ENCODE measurements around the gene SLC39A11. TPM values are rescaled to one million over a fixed set of nuclear protein-coding genes. Genes with fewer than 3 reads are reported as not detected.
A peak's percentile ranks its signal among the peaks of the same experiment; 100 is the strongest.

SLC39A11 gene
- total RNA-seq, 1 experiment from 2014 or later, result 46.4 TPM

- ChIA-PET CTCF (interaction anchor here (0.7 kb wide), 1 partner anchor 101 kb away, joined by 3 read pairs; no protein-coding TSS in a partner anchor), RAD21 (ENCODE audit: low non-redundant PET in 1 of 2, low total read pairs in 2 of 2, uncharacterized antibody in 2 of 2, unreplicated experiment in 2 of 2) (no interaction called here), POLR2A (no interaction called here)
- H3K27ac ChIP-seq (ENCODE audit: low read depth, low read length), result no peak overlapping the region
- H3K9ac ChIP-seq (ENCODE audit: low read length), result no peak overlapping the region
- no peaks in the 10 kb centered on the region for H3K27me3 ChIP-seq (ENCODE audit: insufficient read depth, low read length)
- H3K36me3 ChIP-seq (ENCODE audit: control insufficient read depth in 1 of 2, insufficient read depth in 2 of 2, low read length in 2 of 2), result no peaks in the 10 kb centered on the region
- H3K4me1 ChIP-seq (ENCODE audit: control insufficient read depth in 1 of 2, insufficient read depth in 2 of 2, low read length in 2 of 2), result peaks cover 0 to 5% of the 10 kb centered on the region in 2 experiments; a peak in 1 of 4 replicates
- intact Hi-C loops (cut with micrococcal nuclease), result no loop called here
- no peak overlapping the region for H3K4me3 ChIP-seq (replicated peaks in 1 of 2; ENCODE audit: low read depth in 1 of 2, low read length in 2 of 2)
- H2AFZ ChIP-seq (ENCODE audit: low read depth, low read length, poor library complexity, severe bottlenecking), result no peak overlapping the region
- H3K4me2 ChIP-seq (ENCODE audit: low read length), result no peak overlapping the region
- no peaks in the 10 kb centered on the region for H4K20me1 ChIP-seq (ENCODE audit: insufficient read depth)
- H3K9me3 ChIP-seq (ENCODE audit: control insufficient read depth in 1 of 2, insufficient read depth in 1 of 2, low read depth in 1 of 2, low read length in 2 of 2), result no peaks in the 10 kb centered on the region
- H3K9me2 ChIP-seq (ENCODE audit: insufficient read depth), result no peaks in the 10 kb centered on the region
- no peak for DNase-seq (ENCODE audit: low read depth, low spot score)
- no peak for ATAC-seq
- no TSS peak for BruUV-seq (replicated peaks)
- no peaks in the 10 kb centered on the region for H3K79me2 ChIP-seq (ENCODE audit: insufficient read depth, low read length)
- TF ChIP-seq, protein P1, sequence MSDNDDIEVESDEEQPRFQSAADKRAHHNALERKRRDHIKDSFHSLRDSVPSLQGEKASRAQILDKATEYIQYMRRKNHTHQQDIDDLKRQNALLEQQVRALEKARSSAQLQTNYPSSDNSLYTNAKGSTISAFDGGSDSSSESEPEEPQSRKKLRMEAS (IDR thresholded peaks at IDR 0.05), result no peak
- TF ChIP-seq SP1 (IDR thresholded peaks at IDR 0.05; ENCODE audit: low read depth) (no peak), ZNF274 (IDR thresholded peaks at IDR 0.05; ENCODE audit: low read depth, low read length) (no peak), YY1 (IDR thresholded peaks at IDR 0.05; ENCODE audit: extremely low read depth, insufficient replicate concordance, low read depth, low read length) (no peak), TCF7L2 (IDR thresholded peaks at IDR 0.05; ENCODE audit: borderline replicate concordance, extremely low read depth, insufficient read depth, insufficient read length) (no peak), CBX3 (IDR thresholded peaks at IDR 0.05; ENCODE audit: low read depth) (no peak)
These were observed 36.0 kb upstream of the SLC39A11 start for GRCh38 chr17:73128496-73128895.

- Histone ChIP-seq H2AFZ (ENCODE audit: low read depth, low read length, poor library complexity, severe bottlenecking) (no peak overlapping the region), H3K9me3 (ENCODE audit: control insufficient read depth in 1 of 2, insufficient read depth in 1 of 2, low read depth in 1 of 2, low read length in 2 of 2) (no peaks in the 10 kb centered on the region), H3K79me2 (ENCODE audit: insufficient read depth, low read length) (no peaks in the 10 kb centered on the region), H3K9ac (ENCODE audit: low read length) (no peak overlapping the region), H4K20me1 (ENCODE audit: insufficient read depth) (no peaks in the 10 kb centered on the region), H3K4me2 (ENCODE audit: low read length) (no peak overlapping the region), H3K4me1 (ENCODE audit: control insufficient read depth in 1 of 2, insufficient read depth in 2 of 2, low read length in 2 of 2) (peaks cover 0 to 5% of the 10 kb centered on the region in 2 experiments; a peak in 1 of 4 replicates), H3K36me3 (ENCODE audit: control insufficient read depth in 1 of 2, insufficient read depth in 2 of 2, low read length in 2 of 2) (no peaks in the 10 kb centered on the region), H3K27ac (ENCODE audit: low read depth, low read length) (no peak overlapping the region), H3K9me2 (ENCODE audit: insufficient read depth) (no peaks in the 10 kb centered on the region), H3K27me3 (ENCODE audit: insufficient read depth, low read length) (no peaks in the 10 kb centered on the region), H3K4me3 (replicated peaks in 1 of 2; ENCODE audit: low read depth in 1 of 2, low read length in 2 of 2) (no peak overlapping the region)
- ChIA-PET CTCF (interaction anchor here (1.2 to 1.4 kb wide), 2 partner anchors 8 to 141 kb away, joined by 4 read pairs; no protein-coding TSS in a partner anchor), POLR2A (interaction anchor here (0.7 kb wide), 1 partner anchor 69 kb away, joined by 4 read pairs; no protein-coding TSS in a partner anchor), RAD21 (ENCODE audit: low non-redundant PET in 1 of 2, low total read pairs in 2 of 2, uncharacterized antibody in 2 of 2, unreplicated experiment in 2 of 2) (no interaction called here)
- intact Hi-C loops (cut with micrococcal nuclease), result no loop called here
- DNase-seq (ENCODE audit: low read depth, low spot score), result no peak
- TF ChIP-seq, protein P1 (IDR thresholded peaks at IDR 0.05), result no peak
- TF ChIP-seq, protein P2, sequence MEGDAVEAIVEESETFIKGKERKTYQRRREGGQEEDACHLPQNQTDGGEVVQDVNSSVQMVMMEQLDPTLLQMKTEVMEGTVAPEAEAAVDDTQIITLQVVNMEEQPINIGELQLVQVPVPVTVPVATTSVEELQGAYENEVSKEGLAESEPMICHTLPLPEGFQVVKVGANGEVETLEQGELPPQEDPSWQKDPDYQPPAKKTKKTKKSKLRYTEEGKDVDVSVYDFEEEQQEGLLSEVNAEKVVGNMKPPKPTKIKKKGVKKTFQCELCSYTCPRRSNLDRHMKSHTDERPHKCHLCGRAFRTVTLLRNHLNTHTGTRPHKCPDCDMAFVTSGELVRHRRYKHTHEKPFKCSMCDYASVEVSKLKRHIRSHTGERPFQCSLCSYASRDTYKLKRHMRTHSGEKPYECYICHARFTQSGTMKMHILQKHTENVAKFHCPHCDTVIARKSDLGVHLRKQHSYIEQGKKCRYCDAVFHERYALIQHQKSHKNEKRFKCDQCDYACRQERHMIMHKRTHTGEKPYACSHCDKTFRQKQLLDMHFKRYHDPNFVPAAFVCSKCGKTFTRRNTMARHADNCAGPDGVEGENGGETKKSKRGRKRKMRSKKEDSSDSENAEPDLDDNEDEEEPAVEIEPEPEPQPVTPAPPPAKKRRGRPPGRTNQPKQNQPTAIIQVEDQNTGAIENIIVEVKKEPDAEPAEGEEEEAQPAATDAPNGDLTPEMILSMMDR (IDR thresholded peaks at IDR 0.05 in 2 of 3, conservative IDR thresholded peaks at IDR 0.05 in 1 of 3; ENCODE audit: borderline replicate concordance in 1 of 3, insufficient read depth in 1 of 3, low read depth in 2 of 3, low read length in 2 of 3), result peak in 1 of 3 experiments; percentile 60; a peak in 2 of 6 replicates
- TF ChIP-seq ZFX (IDR thresholded peaks at IDR 0.05), result no peak
- TF ChIP-seq TCF7L2 (IDR thresholded peaks at IDR 0.05; ENCODE audit: borderline replicate concordance, extremely low read depth, insufficient read depth, insufficient read length), result no peak
- TF ChIP-seq, protein P3, sequence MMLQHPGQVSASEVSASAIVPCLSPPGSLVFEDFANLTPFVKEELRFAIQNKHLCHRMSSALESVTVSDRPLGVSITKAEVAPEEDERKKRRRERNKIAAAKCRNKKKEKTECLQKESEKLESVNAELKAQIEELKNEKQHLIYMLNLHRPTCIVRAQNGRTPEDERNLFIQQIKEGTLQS (IDR thresholded peaks at IDR 0.05), result no peak
- TF ChIP-seq, protein P4, sequence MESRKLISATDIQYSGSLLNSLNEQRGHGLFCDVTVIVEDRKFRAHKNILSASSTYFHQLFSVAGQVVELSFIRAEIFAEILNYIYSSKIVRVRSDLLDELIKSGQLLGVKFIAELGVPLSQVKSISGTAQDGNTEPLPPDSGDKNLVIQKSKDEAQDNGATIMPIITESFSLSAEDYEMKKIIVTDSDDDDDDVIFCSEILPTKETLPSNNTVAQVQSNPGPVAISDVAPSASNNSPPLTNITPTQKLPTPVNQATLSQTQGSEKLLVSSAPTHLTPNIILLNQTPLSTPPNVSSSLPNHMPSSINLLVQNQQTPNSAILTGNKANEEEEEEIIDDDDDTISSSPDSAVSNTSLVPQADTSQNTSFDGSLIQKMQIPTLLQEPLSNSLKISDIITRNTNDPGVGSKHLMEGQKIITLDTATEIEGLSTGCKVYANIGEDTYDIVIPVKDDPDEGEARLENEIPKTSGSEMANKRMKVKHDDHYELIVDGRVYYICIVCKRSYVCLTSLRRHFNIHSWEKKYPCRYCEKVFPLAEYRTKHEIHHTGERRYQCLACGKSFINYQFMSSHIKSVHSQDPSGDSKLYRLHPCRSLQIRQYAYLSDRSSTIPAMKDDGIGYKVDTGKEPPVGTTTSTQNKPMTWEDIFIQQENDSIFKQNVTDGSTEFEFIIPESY (IDR thresholded peaks at IDR 0.05; ENCODE audit: extremely low read depth, insufficient replicate concordance, low read length), result no peak
- BruUV-seq (replicated peaks), result no TSS peak
- ATAC-seq, result peak; percentile 53; the same call in 1 of the 2 replicates
These were observed 34.4 kb upstream of the SLC39A11 start for GRCh38 chr17:73126716-73127473.
